ENCODE results near the gene VWA2. TPM values are rescaled to one million over a fixed set of nuclear protein-coding genes. Genes with fewer than 3 reads are reported as not detected.

The VWA2 gene
- total RNA-seq, 2 donors from 2014 or later, result 14.6 to 24.2 TPM

GRCh38 chr10:114202812-114203211, 36.2 kb upstream of the VWA2 start:
- Histone ChIP-seq H3K9me3 (no peaks in the 10 kb centered on the region), H3K36me3 (no peaks in the 10 kb centered on the region), H3K27me3 (replicated peaks; ENCODE audit: insufficient read depth) (no peaks in the 10 kb centered on the region), H3K4me1 (replicated peaks) (no peaks in the 10 kb centered on the region), H3K27ac (no peak overlapping the region), H3K4me3 (no peak overlapping the region)
- intact Hi-C loops (cut with DNase I), result no loop called here
- DNase-seq (ENCODE audit: low spot score), result no peak
- 90% methylated on average over 3 of the region's 3 CpGs for WGBS
- TF ChIP-seq CTCF (IDR thresholded peaks at IDR 0.05), result no peak
- TF ChIP-seq POLR2A (IDR thresholded peaks at IDR 0.05), result no peak
- TF ChIP-seq POLR2AphosphoS5 (IDR thresholded peaks at IDR 0.05), result no peak

GRCh38 chr10:114206902-114207301, 32.2 kb upstream of the VWA2 start:
- H3K27me3 ChIP-seq (replicated peaks; ENCODE audit: insufficient read depth), result no peaks in the 10 kb centered on the region
- no peaks in the 10 kb centered on the region for H3K4me1 ChIP-seq (replicated peaks)
- H3K9me3 ChIP-seq, result no peaks in the 10 kb centered on the region
- no peaks in the 10 kb centered on the region for H3K36me3 ChIP-seq
- TF ChIP-seq POLR2AphosphoS5 (IDR thresholded peaks at IDR 0.05) (peak; percentile 65), CTCF (IDR thresholded peaks at IDR 0.05) (no peak)
- 43% methylated on average over 2 of the region's 2 CpGs for WGBS
- DNase-seq (ENCODE audit: low spot score), result peak; percentile 9
- intact Hi-C loops (cut with DNase I), result no loop called here
- H3K27ac ChIP-seq, result no peak overlapping the region
- H3K4me3 ChIP-seq, result no peak overlapping the region

- H3K36me3 ChIP-seq, result no peaks in the 10 kb centered on the region
- TF ChIP-seq CTCF (IDR thresholded peaks at IDR 0.05), result no peak
- 91% methylated on average over 1 of the region's 1 CpG for WGBS
- H3K27ac ChIP-seq, result no peak overlapping the region
- DNase-seq (ENCODE audit: low spot score), result no peak
- intact Hi-C loops (cut with DNase I), result no loop called here
- no peaks in the 10 kb centered on the region for H3K9me3 ChIP-seq
- H3K27me3 ChIP-seq (replicated peaks; ENCODE audit: insufficient read depth), result no peaks in the 10 kb centered on the region
- H3K4me3 ChIP-seq, result no peak overlapping the region
- no peaks in the 10 kb centered on the region for H3K4me1 ChIP-seq (replicated peaks)
Measured at GRCh38 chr10:114207349-114207748, 31.7 kb upstream of the VWA2 start.

- Histone ChIP-seq H3K4me1 (replicated peaks) (no peaks in the 10 kb centered on the region), H3K36me3 (no peaks in the 10 kb centered on the region), H3K27ac (no peak overlapping the region), H3K27me3 (replicated peaks; ENCODE audit: insufficient read depth) (no peaks in the 10 kb centered on the region), H3K9me3 (no peaks in the 10 kb centered on the region), H3K4me3 (no peak overlapping the region)
- intact Hi-C loops (cut with DNase I), result no loop called here
- WGBS, result 89% methylated on average over 2 of the region's 2 CpGs
- no peak for DNase-seq (ENCODE audit: low spot score)
- TF ChIP-seq CTCF (IDR thresholded peaks at IDR 0.05), result no peak
- TF ChIP-seq POLR2A (IDR thresholded peaks at IDR 0.05), result no peak
- no peak for TF ChIP-seq POLR2AphosphoS5 (IDR thresholded peaks at IDR 0.05)
Measured at GRCh38 chr10:114208351-114208750, 30.7 kb upstream of the VWA2 start.

- no peak overlapping the region for H3K27ac ChIP-seq
- H3K36me3 ChIP-seq, result no peaks in the 10 kb centered on the region
- H3K27me3 ChIP-seq (replicated peaks; ENCODE audit: insufficient read depth), result no peaks in the 10 kb centered on the region
- 78% methylated on average over 2 of the region's 2 CpGs for WGBS
- TF ChIP-seq POLR2AphosphoS5 (IDR thresholded peaks at IDR 0.05) (no peak), POLR2A (IDR thresholded peaks at IDR 0.05) (no peak), CTCF (IDR thresholded peaks at IDR 0.05) (no peak)
- intact Hi-C loops (cut with DNase I), result no loop called here
- no peak overlapping the region for H3K4me3 ChIP-seq
- H3K4me1 ChIP-seq (replicated peaks), result no peaks in the 10 kb centered on the region
- DNase-seq (ENCODE audit: low spot score), result no peak
- no peaks in the 10 kb centered on the region for H3K9me3 ChIP-seq
Measured at GRCh38 chr10:114212153-114212552, 26.9 kb upstream of the VWA2 start.

Measured in prostate gland (tissue), 2 donors.